Epidermal melanocyte (primary cell): ENCODE measurements around the gene USP30.

ENCODE experiments used
- DNase-seq: peaks from one replicate; pipeline ENCODE4 v3.0.0; 2011; ENCODE audit warnings: low spot score; ENCODE audit not compliant: insufficient read length

USP30 gene

DNA sequence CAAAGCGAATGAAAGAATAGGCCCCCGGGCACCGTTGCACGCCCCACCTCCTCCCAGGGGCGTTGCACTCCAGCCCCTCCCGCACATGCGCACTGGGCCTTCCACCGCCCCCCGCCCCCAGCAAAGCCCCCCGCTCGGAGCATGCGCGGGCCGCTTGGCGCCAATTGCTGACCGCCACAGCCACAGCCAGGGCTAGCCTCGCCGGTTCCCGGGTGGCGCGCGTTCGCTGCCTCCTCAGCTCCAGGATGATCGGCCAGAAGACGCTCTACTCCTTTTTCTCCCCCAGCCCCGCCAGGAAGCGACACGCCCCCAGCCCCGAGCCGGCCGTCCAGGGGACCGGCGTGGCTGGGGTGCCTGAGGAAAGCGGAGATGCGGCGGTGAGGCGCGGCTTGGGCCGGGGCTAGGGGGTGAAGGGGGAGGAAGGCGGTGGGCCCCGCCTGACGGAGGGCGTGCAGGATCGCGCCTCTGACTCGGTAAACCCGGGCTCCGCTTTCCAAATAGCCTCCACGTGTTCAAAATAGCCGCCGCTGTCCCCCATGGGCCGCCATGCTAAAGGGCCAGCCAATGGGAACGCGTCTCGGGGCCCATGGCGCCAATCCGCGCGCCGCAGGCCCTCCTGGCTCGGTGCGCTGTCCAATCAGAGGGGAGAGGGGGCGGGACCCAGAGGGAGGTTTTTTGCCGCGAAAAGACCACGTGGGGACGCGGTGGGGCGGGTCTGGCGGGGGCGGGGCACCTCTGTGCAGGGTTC is 45.2 kb downstream of the USP30 start, which contains the start of gene UNG:
Gene UNG (plus strand): TSS at position 163 of the 748 bp plus-strand sequence. CDS start 83 bp downstream, at position 246.
- peak; percentile 92 for DNase-seq

DNA sequence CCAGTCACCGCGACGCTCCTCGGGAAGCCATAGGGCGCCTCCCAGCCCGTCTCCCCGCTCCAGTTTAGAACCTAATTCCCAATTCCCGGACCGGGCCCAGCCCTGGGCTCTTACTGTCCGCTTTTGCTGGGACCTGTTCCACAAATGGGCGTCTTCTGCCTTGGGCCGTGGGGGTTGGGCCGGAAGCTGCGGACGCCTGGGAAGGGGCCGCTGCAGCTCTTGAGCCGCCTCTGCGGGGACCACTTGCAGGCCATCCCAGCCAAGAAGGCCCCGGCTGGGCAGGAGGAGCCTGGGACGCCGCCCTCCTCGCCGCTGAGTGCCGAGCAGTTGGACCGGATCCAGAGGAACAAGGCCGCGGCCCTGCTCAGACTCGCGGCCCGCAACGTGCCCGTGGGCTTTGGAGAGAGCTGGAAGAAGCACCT is 45.8 kb downstream of the USP30 start:
- no peak for DNase-seq

DNA sequence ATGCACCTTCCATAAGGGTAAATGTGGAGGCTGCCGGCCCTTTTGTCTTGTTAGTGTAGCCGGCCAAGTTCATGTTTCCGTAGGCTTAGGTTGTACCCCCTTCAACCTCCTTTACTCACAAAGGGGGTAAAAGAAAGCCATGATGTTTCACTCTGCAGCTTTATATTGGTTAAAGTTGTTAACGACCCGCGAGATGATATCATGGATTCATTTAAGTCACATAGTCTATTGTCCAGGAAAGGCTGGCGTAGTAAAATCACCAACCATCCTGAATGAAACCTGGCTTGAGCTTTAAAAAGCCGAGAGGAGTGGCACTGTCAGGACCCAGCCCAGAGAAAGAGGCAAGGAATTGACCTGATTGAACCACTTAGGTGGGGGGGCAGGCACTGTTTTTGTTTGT is 46.3 kb downstream of the USP30 start:
- DNase-seq, result no peak

DNA sequence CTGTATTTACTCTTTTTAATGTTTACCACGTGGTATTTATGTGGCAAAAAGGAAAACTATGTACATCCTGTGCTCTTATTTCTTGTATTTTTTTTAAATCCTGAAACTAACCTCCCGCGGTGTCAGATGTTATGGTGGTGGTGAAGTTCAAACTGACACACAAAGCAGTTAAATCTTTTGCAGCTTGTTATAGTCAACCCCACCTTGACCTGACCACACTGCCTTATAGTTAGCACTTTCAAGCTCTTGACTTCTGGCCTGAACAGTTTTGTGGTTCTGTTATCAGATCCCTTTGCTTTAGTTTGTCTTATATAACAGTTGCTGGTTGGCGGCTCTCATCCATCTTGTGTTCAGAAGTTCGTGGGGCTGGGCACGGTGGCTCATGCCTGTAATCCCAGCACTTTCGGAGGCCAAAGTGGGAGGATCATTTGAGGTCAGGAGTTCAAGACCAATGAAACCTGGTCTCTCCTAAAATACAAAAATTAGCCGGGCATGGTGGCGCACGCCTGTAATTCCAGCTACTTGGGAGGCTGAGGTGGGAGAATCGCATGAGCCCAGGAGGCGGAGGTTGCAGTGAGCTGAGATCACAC is 47.1 kb downstream of the USP30 start:
- no peak for DNase-seq

DNA sequence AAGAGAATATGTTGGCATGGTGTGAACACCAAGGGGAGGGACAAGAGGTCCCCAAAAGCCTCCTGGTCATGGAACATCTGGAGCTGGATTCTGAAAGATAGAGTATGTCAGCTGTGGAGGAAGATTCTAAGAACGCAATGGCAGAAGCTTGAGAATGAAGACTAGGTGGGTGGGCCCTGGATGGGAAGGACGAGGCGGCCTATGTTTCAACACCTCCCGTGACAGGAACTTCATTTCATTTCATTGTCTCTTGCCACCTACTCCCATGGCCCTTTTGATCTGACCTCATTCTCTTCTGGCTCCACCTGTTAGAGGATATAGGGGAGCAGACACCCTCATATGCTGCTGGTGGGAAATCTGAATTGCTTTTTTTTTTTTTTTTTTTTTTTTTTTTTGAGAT is 48.4 kb downstream of the USP30 start:
- no peak for DNase-seq

DNA sequence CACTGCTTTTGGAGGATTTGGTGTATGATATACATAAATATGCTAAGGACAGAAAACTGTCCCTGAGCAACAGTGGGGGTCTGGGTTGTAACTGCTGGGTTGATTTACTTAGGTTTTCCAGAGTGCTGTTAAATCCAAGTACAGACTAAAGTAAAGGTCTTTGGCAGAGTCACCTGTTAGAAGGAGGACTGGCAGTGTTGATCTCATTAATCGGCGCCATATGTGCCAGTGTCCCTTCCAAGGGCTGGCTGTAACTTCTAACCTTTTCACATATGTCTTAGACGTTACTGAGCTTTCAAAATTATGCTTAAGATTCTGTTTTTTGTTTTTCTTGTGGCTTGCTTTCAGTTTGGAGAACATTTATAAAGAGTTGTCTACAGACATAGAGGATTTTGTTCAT is 50.1 kb downstream of the USP30 start:
- no peak for DNase-seq

DNA sequence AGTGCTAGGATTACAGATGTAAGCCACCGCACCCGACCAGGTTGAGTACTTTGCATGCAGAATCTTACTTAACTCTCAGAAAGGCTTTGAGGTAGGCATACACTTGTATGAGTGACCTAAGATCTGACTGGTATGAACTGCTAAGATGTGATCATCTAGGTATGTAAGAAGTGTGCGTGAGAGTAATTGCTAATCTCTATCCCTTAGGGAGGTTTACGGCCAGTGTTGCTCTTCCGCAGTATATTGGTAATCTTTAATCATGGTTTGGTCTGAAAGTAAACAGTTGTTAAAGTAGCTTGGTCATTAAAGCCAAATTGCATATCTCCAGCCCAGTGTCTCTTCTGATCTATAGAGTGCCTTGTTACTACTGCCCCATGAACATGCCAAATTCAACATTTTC is 52.8 kb downstream of the USP30 start:
- DNase-seq, result no peak

DNA sequence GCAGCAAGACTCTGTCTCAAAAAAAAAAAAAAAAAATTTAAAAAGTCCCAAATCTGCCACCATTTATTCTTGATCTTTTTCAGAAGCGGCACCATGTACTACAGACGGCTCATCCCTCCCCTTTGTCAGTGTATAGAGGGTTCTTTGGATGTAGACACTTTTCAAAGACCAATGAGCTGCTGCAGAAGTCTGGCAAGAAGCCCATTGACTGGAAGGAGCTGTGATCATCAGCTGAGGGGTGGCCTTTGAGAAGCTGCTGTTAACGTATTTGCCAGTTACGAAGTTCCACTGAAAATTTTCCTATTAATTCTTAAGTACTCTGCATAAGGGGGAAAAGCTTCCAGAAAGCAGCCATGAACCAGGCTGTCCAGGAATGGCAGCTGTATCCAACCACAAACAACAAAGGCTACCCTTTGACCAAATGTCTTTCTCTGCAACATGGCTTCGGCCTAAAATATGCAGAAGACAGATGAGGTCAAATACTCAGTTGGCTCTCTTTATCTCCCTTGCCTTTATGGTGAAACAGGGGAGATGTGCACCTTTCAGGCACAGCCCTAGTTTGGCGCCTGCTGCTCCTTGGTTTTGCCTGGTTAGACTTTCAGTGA is 57.5 kb downstream of the USP30 start:
- no peak for DNase-seq

DNA sequence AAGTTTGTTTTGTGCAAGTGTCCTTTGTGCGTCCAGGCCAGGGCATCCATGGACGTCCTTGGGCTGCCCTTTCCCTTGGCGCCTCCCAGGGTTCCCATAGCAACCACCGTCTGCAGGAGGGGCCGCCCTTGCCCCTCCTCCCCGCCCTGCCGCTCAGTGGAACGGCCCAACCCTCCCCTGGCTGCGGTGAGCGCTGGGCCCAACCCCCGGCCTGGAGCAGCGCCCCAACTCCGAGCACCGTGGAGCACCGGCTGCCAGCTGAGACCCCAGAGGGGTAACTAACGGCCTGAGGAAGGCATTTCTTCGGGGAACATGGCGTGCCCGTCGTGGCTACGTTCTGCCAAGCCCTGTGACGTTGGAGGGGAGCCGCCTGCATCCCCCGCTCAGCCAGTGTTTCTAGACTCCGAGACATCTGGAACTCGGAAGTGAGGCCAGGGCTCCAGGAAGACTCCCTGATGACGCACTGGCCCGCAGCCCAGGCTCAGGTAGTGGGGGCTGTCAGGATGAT is 58.7 kb downstream of the USP30 start:
- peak; percentile 77 for DNase-seq

DNA sequence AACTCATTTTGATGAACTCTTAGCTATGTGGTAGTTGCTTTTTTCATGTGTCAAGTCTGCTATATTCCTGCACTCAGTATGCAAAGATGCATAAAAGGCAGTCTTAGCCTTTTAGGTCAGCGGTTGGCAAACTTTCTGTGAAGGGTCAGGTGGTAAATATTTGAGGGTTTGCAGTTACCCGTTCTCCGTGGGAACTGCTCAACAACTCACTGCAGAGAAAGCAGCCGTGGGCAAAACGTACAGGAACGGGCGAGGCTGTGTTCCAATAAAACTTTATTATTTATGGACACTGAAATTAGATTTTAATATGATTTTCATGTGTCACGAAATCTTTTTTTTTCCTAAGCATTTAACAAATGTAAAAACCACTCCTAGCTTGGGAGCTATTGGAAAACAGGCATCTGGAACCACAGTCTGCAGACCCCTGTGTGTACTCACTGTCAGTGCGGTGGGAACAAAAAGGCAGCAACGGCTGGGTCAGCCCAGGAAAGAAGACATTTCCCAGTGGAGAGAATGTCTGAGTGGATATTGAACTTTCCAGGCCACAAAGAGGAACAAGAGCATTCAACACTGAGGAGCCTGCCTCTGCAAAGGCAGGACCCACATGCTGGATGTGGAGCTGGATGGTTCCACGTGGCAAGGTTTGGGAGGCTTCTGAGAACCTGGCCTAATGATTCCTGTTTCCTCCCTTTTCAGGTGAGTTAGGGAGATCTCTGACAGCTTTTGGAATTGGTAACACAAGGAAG is 60.5 kb downstream of the USP30 start:
- no peak for DNase-seq

DNA sequence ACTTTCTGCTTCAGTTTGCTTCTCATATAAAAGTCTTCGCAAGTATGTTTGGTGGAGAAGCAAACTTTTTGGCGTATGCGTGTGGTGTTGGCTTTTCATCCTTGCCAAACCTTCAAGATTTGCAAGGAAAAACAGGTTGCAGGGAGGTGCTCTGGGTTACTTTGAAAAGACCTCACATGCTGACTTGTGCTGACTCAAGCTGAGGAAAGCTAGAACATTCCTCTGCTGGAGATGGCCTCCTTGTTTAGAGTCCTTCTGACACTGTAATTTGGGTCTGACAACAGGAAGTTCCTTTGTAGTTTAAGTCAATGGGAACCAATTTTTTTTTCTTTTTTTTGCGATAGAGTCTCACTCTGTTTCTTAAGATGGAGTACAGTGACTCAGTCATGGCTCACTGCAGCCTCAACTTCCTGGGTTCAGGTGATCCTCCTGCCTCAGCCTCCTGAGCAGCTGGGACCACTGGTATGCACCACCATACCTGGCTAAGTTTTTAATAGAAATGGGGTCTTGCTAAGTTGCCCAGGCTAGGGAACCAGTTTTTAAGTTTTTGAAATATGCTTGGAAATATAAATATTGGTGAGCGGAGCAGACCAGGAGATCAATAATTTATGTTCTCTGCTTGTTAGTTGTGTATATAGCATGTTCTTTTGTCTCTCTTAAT is 61.4 kb downstream of the USP30 start:
- DNase-seq, result no peak

DNA sequence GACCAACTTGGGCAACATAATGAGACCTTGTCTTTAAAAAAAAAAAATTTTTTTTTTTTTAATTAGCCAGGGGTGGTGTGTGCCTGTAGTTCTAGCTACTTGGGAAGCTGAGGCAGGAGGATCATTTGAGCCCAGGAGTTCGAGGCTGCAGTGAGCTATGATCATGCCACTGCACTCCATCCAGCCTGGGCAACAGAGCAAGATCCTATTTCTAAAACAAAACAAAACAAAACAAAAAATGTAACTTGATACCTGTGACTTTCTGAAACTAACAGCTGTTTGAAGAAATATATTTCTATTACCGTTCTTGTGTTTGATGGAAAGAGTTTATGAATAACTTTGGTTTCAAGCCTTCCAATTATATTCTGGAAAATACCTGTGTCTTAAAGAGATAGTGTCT is 62.3 kb downstream of the USP30 start:
- DNase-seq, result no peak

DNA sequence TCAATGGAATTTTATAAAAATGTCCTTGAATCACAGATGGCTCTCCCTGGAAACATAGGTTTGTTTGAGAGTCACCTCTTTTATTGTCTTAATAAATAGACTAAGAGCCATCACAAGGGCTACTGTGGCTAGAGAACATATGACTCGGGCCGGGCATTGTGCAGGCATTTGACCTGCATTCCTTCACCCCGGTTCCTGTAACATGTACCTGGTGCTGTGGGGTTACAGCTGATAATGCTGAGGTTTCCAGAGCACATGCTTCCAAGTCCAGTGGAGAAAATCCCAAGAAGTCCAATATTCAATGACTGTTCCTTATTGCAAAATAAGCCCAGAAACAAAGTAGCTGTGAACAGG is 63.0 kb downstream of the USP30 start:
- no peak for DNase-seq

DNA sequence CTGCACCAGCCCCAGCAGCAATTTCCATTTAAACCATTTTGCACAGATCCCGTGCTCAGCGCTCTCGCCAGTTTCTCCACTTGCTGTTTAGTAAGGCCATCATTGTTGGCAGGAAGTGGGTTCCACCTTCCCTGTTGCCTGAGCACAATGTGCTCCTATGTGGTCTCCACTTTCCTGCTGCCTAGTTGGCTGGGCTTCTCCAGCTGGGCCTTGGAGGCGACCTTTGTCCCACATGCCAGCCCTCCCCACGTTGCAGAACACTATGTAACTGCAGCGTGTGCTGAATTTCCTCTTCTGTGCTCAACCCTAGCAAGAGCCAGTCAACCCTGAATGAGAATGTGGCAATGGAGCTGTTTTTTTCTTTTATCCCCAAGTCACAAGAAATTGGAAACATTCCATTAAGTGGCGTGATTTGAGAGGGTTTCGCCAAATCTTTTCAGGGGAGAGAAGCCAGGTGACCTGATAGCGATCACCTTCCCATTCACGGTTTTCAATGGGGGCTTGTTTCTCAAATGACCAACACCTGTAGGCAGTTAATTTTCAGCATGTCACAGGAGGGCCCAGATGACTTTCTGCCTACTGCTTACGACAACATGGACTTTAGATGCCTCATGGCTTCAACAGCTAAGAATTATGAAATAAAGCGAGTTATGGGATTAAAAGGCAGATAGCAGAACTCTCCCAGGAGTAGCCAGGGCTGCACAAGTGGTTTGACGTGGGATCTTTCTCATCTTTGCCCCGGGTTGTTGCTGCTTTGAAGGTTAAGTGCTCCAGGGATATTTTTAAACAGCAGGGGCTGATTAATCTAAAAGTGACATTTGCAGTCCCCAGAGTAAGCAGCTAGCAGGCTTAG is 63.6 kb downstream of the USP30 start, which contains the start of gene ACACB:
Gene ACACB (plus strand): TSS at position 830 of the 853 bp plus-strand sequence. CDS start 22,819 bp downstream, outside the sequence.
- no peak for DNase-seq

DNA sequence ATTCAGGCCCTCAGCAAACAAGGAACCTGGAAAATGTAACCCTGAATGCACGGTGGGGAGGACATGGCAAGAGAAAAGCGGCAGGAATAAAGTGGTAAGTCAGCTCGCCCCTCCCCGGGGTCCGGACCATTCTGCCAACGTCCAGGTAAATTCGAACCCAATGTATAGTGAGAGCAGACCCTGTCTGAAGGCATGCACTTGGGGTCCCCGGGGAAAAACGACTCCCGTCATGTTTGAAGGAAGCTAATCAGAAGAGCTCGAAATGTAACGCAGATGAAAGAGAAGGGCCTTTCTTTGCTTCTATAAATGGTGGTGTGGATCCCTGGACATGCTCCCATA is 64.2 kb downstream of the USP30 start:
- DNase-seq, result no peak

DNA sequence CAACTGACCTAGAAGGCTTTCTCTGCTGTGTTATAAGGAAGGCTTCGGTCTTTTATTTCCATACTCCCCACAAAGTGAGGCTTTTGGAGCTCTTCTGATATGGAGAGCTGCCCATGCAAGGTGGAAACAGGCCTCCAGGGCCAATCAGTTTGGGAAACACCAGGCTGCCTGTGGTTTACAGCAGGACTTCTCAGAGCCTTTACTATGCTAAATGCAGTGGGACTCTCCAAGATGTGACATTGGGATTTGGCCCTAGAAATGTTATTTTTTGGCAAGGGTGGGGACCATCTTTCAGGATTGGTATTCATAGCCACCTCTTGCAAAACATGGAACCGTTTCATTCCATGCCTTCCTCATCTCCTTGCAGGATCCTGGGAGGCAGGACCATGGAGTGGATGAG is 67.7 kb downstream of the USP30 start:
- no peak for DNase-seq

DNA sequence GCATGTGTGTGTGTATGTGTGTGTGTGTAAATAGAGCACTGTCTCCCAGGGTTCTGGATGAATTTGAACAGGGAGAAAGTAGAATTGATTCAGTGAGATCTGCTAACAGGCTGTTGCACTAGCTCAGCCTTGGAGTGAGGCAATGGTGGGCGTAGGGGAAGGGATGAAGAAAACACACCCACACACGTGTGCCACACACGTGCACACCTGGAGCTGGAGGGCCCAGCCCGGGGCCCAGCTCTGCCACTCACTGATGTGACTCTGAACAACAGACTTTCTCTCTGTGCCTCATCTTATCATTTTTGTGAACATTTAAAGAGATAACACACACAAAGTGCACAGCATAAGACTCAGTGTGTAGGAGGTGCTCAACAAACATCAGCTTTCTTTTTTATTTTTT is 68.2 kb downstream of the USP30 start:
- DNase-seq, result no peak

DNA sequence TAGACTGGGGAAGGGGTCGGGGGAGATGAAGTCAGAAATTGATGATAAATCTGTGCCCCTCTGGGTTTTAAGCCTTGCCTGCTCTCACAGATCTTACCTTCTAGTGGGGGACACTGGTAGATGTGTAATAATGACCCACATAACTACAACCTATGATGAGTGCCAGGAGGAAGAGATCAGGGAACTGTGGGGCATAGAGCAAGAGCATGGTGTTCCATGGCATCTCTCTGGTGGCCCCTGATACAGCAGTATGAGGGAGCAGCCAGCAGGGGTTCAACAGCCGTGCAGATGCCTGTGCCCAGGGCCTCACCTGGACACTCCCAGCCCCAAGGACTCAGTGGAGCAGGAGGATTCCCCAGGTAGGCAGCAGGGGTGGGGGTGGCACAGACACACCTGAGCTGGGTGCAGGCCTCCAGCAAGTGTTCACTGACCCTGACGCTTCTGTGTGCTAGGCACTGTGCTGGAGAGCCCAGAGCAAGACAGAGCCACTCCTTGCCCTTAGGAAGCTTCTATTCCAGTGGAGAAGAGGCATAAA is 69.0 kb downstream of the USP30 start:
- DNase-seq, result no peak

DNA sequence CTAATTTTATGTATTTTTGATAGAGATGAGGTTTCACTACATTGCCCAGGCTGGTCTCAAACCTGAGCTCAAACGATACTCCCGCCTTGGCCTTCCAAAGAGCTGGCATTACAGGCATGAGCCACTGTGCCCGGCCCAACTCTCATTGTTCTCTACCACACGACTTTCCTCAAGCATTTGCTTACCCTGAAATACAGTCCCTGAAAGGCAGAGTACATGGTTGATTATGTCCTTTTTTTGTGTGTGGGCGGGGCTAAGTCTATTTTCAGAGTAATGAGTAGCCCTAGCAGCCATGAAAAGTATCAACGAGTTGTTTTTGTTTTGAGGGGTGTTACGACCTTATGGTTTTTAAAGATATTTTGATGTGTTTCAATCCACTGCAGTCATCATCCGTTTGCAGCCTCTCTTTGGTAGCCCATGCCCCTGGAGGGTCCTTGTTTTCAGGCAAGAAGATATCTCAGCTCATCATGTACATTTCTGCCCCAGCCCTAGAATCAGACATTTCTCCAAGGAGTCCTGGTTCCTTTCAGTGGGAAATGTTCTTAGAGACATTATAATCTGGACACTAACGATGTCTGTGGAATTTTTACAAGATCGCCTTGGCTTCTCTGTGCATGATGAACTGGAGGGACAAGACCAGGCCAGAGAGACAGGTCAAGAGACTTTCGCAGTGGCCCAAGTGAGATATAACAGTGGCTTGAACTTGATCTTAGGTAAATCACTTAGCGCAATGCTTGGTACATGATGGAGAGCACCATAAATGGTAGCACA is 72.7 kb downstream of the USP30 start:
- DNase-seq, result no peak
